GM18499 (cell line): Measurements from ENCODE around the gene MAPK14.
A peak's percentile ranks its signal among the peaks of the same experiment; 100 is the strongest.

Source experiments
- ATAC-seq: cut with Tn5 transposase; IDR thresholded peaks from one replicate; pipeline ENCODE4 v1.9.1; 2021; ENCODE audit warnings: moderate number of reproducible peaks; ENCODE audit not compliant: insufficient read depth, unreplicated experiment

Gene MAPK14

GRCh38 chr6:36131511-36132245 lies 104.1 kb downstream of the MAPK14 start:
- ATAC-seq, result peak; percentile 81

DNA sequence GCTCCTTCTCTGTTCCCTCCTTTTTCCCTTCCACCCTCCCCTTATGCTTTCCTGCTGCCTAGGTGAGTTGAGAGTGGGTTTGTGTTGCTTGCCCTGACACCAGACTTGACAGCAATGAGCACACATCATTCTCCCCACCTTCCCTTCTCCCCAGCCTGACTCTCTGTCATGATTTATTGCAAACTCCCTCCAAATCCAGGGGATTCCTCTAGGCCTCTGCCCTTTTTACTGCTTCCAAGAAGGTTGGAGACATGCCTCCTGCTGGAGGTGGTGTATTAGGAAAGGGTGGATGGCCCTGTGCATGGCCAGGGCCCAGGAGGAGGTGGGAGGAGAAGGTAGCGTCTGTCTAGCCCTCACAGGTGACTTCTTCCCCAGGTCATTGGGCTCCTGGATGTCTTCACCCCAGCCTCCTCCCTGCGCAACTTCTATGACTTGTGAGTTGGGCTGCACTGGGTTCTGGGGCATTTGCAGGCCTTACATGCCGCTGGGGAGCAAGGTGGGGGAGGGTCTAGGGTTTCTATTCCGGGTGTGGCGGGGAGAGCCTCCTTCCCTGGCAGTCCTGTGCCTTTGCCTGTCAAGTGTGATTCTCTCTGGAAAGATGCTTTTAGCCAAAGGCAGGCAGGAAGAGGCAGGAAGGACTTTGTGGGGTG lies 104.8 kb downstream of the MAPK14 start:
- no peak for ATAC-seq

GRCh38 chr6:36133148-36133547 lies 105.5 kb downstream of the MAPK14 start:
- ATAC-seq, result no peak

DNA sequence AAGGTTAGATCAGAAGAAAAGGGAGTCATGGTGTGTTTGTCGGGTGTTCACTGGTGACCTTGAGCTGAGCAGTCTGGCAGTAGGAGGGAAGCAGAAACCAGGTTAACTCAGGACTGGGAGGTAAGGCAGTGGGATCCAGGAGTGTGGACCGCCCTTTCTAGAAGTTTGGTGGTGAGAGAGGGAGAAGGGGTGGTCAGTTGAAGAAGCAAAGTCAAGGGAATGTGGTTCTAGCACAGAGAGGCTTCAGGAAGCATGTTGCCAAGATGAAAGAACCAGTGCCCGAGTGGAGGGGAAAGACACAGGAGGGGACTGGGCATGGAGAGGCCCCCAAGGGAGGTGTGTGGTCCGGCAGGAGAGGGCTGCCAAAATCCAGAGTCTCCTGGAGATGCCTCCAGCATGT lies 106.3 kb downstream of the MAPK14 start:
- ATAC-seq, result no peak

GRCh38 chr6:36135053-36135731 lies 107.6 kb downstream of the MAPK14 start:
- ATAC-seq, result no peak

DNA sequence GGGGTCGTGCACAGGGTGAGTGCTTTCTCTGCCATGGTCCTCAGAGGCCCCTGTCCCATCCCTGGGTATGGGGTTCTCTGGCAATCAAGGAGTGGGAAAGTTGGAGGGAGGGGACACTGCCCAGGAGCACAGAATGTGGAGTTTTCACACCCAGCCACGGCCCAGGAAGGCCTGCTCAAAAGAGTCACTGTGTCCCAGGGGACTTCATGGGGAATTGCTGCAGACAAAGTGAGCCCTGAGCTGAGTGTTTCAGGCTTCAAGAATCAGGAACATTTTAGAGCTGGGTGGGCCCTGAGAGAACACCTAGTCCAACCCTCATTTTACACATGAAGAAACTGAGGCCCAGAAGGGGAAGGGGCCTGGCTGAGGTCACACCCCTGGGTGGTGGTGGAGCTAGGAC lies 108.4 kb downstream of the MAPK14 start:
- ATAC-seq, result no peak

DNA sequence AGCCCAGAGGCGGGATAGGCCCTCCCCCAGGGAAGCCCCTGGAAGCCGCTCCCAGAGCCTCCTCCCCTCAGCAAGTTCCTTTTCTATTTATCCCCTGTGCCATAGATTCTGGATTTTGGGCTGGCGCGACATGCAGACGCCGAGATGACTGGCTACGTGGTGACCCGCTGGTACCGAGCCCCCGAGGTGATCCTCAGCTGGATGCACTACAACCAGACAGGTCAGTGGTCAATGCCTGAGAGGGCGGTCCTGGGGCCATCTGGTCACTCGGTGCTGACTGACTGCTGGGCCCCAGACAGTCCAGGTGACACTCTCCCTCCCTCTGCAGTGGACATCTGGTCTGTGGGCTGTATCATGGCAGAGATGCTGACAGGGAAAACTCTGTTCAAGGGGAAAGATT lies 108.9 kb downstream of the MAPK14 start:
- ATAC-seq, result no peak

DNA sequence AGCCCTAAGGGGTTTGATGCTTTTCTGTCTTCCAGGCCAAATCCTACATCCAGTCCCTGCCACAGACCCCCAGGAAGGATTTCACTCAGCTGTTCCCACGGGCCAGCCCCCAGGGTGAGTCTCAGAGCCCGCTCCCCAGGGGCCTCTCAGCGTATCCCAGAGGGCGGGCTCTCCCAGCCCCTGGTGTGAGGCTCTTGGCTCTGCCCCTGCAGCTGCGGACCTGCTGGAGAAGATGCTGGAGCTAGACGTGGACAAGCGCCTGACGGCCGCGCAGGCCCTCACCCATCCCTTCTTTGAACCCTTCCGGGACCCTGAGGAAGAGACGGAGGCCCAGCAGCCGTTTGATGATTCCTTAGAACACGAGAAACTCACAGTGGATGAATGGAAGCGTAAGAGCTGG lies 111.1 kb downstream of the MAPK14 start:
- no peak for ATAC-seq

- no peak for ATAC-seq
These were observed 111.8 kb downstream of the MAPK14 start for GRCh38 chr6:36139431-36139830.

DNA sequence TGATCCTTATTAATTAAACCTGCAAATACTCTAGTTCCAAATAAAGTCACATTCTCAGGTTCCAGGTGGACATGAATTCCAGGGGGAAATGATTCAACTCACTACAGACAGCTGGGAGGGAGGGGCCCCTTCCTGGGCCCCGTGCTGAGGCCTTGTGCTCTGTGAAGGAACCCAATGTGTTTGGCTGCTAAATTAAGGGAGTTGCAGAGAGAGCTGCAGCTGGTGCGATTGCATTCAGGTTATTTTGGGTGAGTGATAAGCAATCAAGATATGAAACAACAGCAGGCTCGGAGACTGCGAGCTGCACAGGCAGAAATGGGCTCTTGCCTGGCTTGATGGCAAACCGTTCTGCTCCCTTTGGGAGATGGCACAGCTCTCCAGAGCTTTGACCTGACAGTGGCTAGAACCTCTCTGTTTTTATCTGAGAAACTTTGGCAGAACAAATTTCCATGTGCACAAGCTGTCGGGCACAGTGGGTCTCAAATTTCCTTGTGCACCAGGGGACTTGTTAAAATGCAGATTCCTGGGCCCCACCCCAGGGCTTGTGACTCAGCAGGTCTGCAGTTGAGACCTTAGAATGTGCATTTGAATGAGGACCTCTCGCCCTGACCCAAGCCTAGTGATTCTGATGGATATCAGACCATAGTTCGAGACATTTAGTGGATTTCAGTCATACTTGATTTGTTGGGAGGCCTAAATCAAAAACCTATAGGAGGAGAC lies 112.5 kb downstream of the MAPK14 start:
- ATAC-seq, result no peak

- no peak for ATAC-seq
These were observed 113.5 kb downstream of the MAPK14 start for GRCh38 chr6:36141091-36141490.

- ATAC-seq, result no peak
These were observed 114.4 kb downstream of the MAPK14 start for GRCh38 chr6:36141961-36142360.

DNA sequence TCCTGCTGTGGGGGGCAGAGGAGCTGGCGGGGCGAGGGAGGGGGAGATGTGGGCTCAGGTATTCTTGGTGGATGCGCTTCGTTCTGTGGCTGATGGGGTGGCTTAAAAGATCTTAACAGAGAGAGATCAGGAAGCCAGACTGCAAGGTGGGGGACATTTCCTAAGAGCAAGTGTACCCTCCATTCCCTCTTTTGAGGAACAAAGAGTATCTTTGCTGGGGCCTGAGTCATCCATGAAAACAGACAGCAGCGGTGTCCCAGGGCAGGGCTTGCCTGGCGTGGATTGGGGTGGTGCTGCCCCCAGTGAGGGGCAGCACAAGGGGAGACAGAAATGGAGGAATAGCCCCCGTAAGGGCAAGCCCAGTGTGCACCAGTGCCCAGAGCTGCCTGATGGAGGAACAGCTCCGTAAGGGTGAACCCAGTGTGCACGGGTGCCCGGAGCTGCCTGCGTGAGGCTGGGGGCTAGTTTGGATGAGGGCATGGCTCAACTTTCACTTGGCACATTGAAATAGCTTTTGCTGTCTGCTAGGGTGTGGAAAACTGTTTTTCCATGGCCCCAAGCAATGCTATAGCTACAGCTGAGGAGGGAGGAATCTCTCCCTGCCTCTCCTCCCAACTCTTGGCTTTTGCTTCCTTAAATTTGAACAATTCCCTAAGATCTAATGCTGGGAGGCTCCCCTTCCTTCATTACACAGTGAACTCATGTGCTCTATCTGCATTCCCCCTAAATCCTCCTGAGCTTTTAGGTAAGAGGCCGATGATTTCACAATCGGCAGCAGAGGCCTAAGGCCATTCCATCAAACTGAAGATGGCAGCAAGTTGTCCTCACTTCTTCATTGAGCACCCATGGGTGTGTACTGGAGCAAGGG lies 115.6 kb downstream of the MAPK14 start:
- no peak for ATAC-seq

- no peak for ATAC-seq
These were observed 117.9 kb downstream of the MAPK14 start for GRCh38 chr6:36145495-36145894.

- no peak for ATAC-seq
These were observed 119.7 kb downstream of the MAPK14 start for GRCh38 chr6:36147294-36147693.

GRCh38 chr6:36149476-36149875 lies 121.9 kb downstream of the MAPK14 start:
- no peak for ATAC-seq

DNA sequence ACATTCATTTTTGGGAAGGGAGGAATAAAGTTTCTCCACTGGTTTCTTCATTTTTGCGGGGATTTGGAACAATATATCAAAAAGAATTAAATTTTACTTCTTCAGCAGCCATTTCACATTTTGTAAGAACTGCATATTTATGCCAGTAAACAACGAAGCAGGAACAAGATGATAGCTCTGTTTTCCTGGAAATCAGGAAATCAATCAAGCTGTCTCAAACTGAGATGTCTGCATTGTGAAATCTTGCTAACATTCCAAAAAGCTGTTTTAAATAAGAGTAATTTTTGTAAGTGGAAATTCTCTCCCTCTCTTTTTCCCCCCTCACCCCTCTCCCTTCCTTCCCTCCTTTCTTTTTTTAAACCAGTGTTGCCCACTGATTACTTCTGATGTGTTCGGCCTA lies 122.7 kb downstream of the MAPK14 start:
- no peak for ATAC-seq

GRCh38 chr6:36154286-36154685 lies 126.7 kb downstream of the MAPK14 start:
- ATAC-seq, result no peak

DNA sequence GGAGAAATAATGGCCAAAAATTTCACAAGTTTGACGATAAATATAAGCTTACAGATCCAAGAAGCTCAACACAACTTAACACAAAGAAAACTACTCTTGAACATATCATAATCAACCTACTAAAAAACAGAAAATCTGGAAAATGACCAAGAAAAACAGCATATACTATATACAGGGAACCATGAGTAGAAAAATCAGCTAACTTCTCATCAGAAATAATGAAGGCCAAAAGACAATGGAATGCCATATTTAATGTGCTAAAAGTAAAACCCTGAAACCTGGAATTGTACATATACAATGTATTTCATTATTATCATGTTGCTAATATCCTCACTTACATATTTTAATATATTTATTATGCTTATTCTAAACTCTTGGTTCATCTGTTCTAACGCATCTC lies 128.1 kb downstream of the MAPK14 start:
- no peak for ATAC-seq

- no peak for ATAC-seq
These were observed 132.6 kb downstream of the MAPK14 start for GRCh38 chr6:36160147-36160760.
